ENCODE data around the gene SLC43A1. TPM values are rescaled to one million over a fixed set of nuclear protein-coding genes. Genes with fewer than 3 reads are reported as not detected.

The SLC43A1 gene
- total and polyA plus RNA-seq, 2 of the 4 experiments (the other 2 are of a cell fraction), result 10.0 to 17.0 TPM

GRCh38 chr11:57539342-57539741 is 23.8 kb upstream of the SLC43A1 start:
- in situ Hi-C loops (cut with MboI; ENCODE audit: low sequenced_read_pairs), result no loop called here

More at GRCh38 chr11:57539342-57539741, 23.8 kb upstream of the SLC43A1 start:
- Histone ChIP-seq H4K8ac (ENCODE audit: low read depth in 2 of 2, low read length in 2 of 2) (no peak overlapping the region), H2BK120ac (ENCODE audit: low read depth, low read length) (no peak overlapping the region), H4K20me1 (ENCODE audit: insufficient read depth, low read length) (no peaks in the 10 kb centered on the region), H3K27ac (ENCODE audit: insufficient read depth, low read length) (no peak overlapping the region), H3K23ac (ENCODE audit: low read depth, low read length) (no peak overlapping the region), H2AK9ac (replicated peaks; ENCODE audit: low read depth, low read length, poor library complexity) (no peak overlapping the region), H3K79me1 (ENCODE audit: low read depth in 1 of 2, low read length in 2 of 2) (no peaks in the 10 kb centered on the region), H4K91ac (ENCODE audit: insufficient read depth, low read depth, low read length) (no peak overlapping the region), H2BK5ac (ENCODE audit: low read depth, low read length, poor library complexity, severe bottlenecking) (no peak overlapping the region), H3K9ac (ENCODE audit: low read depth, low read length) (no peak overlapping the region), H3K4me1 (ENCODE audit: control insufficient read depth, insufficient read depth, low read length) (no peaks in the 10 kb centered on the region; the same call in 1 of the 2 replicates), H3K14ac (replicated peaks; ENCODE audit: low read depth, low read length) (no peak overlapping the region), H3K4me3 (ENCODE audit: insufficient read depth, low read depth, low read length) (no peak overlapping the region), H3K18ac (ENCODE audit: low read depth, low read length) (no peak overlapping the region), H3K9me1 (ENCODE audit: insufficient read depth, low read length) (no peaks in the 10 kb centered on the region), H2BK20ac (ENCODE audit: low read depth, low read length) (no peak overlapping the region), H2AFZ (replicated peaks; ENCODE audit: low read length, poor library complexity) (no peak overlapping the region), H3K27me3 (ENCODE audit: control insufficient read depth, insufficient read depth, low read length) (peaks cover 35% of the 10 kb centered on the region), H3K4ac (ENCODE audit: low read depth, low read length) (no peak overlapping the region), H2AK5ac (ENCODE audit: low read depth, low read length) (no peak overlapping the region), H3K56ac (ENCODE audit: extremely low read depth, insufficient read depth, low read length) (no peak overlapping the region), H4K5ac (ENCODE audit: low read depth, low read length) (no peak overlapping the region), H3K4me2 (ENCODE audit: low read depth, low read length) (no peak overlapping the region), H3K9me3 (ENCODE audit: control insufficient read depth, insufficient read depth, low read length) (no peaks in the 10 kb centered on the region), H2BK15ac (ENCODE audit: low read depth, low read length) (no peak overlapping the region), H3K36me3 (ENCODE audit: control insufficient read depth, insufficient read depth, low read length) (no peaks in the 10 kb centered on the region)
- 80% methylated on average over 1 of the region's 1 CpG; no CpG with 5 or more reads in 1 of the 2 experiments for WGBS, 2 experiments (ENCODE audit: extremely low coverage in 2 of 2, insufficient read length in 1 of 2)
- ATAC-seq (ENCODE audit: low read depth) (peak; percentile 35; the same call in 1 of the 2 replicates), DNase-seq (no peak)
- dilution Hi-C loops (cut with HindIII; ENCODE audit: low sequenced_read_pairs, unreplicated experiment) (no loop called here), intact Hi-C loops (cut with micrococcal nuclease) (no loop called here)
- TF ChIP-seq RAD21 (IDR thresholded peaks at IDR 0.05; ENCODE audit: low read length) (no peak), CHD1 (IDR thresholded peaks at IDR 0.05; ENCODE audit: low read depth, low read length) (no peak), FOS (IDR thresholded peaks at IDR 0.05; ENCODE audit: low read depth, low read length) (no peak), CTCF (conservative IDR thresholded peaks at IDR 0.05; ENCODE audit: low read depth, low read length) (no peak), USF2 (IDR thresholded peaks at IDR 0.05; ENCODE audit: low read depth, low read length) (no peak), MAZ (IDR thresholded peaks at IDR 0.05; ENCODE audit: borderline replicate concordance, low read depth, low read length) (no peak), MXI1 (IDR thresholded peaks at IDR 0.05; ENCODE audit: borderline replicate concordance, low read depth, low read length) (no peak), BHLHE40 (IDR thresholded peaks at IDR 0.05; ENCODE audit: low read depth, low read length) (no peak), RFX5 (IDR thresholded peaks at IDR 0.05; ENCODE audit: low read depth, low read length) (no peak), SMC3 (IDR thresholded peaks at IDR 0.05; ENCODE audit: low read depth, low read length) (no peak), RCOR1 (IDR thresholded peaks at IDR 0.05; ENCODE audit: insufficient replicate concordance, low read length) (no peak), ELK1 (IDR thresholded peaks at IDR 0.05; ENCODE audit: borderline replicate concordance, low read depth, low read length) (no peak), POLR2A (IDR thresholded peaks at IDR 0.05; ENCODE audit: low read depth, low read length) (no peak), NFE2L2 (IDR thresholded peaks at IDR 0.05; ENCODE audit: low read depth, low read length) (no peak)
- POLR2A ChIA-PET (ENCODE audit: unreplicated experiment), result no interaction called here
- CTCF ChIA-PET, result no interaction called here
- no TSS peak for BruUV-seq (replicated peaks)
